ENCODE results near the gene NKAIN2. TPM values are rescaled to one million over a fixed set of nuclear protein-coding genes. Genes with fewer than 3 reads are reported as not detected.

Gene NKAIN2
- total RNA-seq, 1 experiment from 2014 or later: 2.2 TPM

- H3K27ac ChIP-seq (ENCODE audit: low read depth, low read length, poor library complexity, severe bottlenecking): no peak overlapping the region
- TF ChIP-seq CTCF (conservative IDR thresholded peaks at IDR 0.05; ENCODE audit: low read depth, low read length) (no peak), EZH2 (IDR thresholded peaks at IDR 0.05; ENCODE audit: borderline replicate concordance, low read depth, low read length, poor library complexity, severe bottlenecking) (no peak)
- no peaks in the 10 kb centered on the region for H3K36me3 ChIP-seq (ENCODE audit: insufficient read depth, low read length, poor library complexity, severe bottlenecking)
- ChIA-PET POLR2A (ENCODE audit: low non-redundant PET) (no interaction called here), CTCF (no interaction called here)
- no peaks in the 10 kb centered on the region for H3K9me3 ChIP-seq (ENCODE audit: low read depth, low read length, poor library complexity, severe bottlenecking)
- intact Hi-C loops (cut with micrococcal nuclease; ENCODE audit: unreplicated experiment): no loop called here
- no peak for DNase-seq (ENCODE audit: low spot score)
- no peaks in the 10 kb centered on the region for H3K27me3 ChIP-seq (replicated peaks; ENCODE audit: insufficient read depth, low read depth, low read length, poor library complexity)
- no peaks in the 10 kb centered on the region for H3K4me1 ChIP-seq (ENCODE audit: insufficient read depth, low read length, poor library complexity, severe bottlenecking)
- no TSS peak for BruUV-seq (replicated peaks)
- no peak overlapping the region for H3K4me3 ChIP-seq (ENCODE audit: low read depth, low read length, poor library complexity, severe bottlenecking)
Observed at GRCh38 chr6:124743420-124743819, 939.8 kb downstream of the NKAIN2 start.

- Histone ChIP-seq H3K27ac (ENCODE audit: low read depth, low read length, poor library complexity, severe bottlenecking) (no peak overlapping the region), H3K27me3 (replicated peaks; ENCODE audit: insufficient read depth, low read depth, low read length, poor library complexity) (no peaks in the 10 kb centered on the region), H3K4me3 (ENCODE audit: low read depth, low read length, poor library complexity, severe bottlenecking) (no peak overlapping the region), H3K4me1 (ENCODE audit: insufficient read depth, low read length, poor library complexity, severe bottlenecking) (peaks cover under 1% of the 10 kb centered on the region), H3K36me3 (ENCODE audit: insufficient read depth, low read length, poor library complexity, severe bottlenecking) (no peaks in the 10 kb centered on the region), H3K9me3 (ENCODE audit: low read depth, low read length, poor library complexity, severe bottlenecking) (no peaks in the 10 kb centered on the region)
- no TSS peak for BruUV-seq (replicated peaks)
- no peak for DNase-seq (ENCODE audit: low spot score)
- intact Hi-C loops (cut with micrococcal nuclease; ENCODE audit: unreplicated experiment): no loop called here
- POLR2A ChIA-PET (ENCODE audit: low non-redundant PET): no interaction called here
- CTCF ChIA-PET: no interaction called here
- no peak for TF ChIP-seq CTCF (conservative IDR thresholded peaks at IDR 0.05; ENCODE audit: low read depth, low read length)
- TF ChIP-seq EZH2 (IDR thresholded peaks at IDR 0.05; ENCODE audit: borderline replicate concordance, low read depth, low read length, poor library complexity, severe bottlenecking): no peak
Observed at GRCh38 chr6:124747349-124747748, 943.7 kb downstream of the NKAIN2 start.

GRCh38 chr6:124748778-124749177 lies 945.1 kb downstream of the NKAIN2 start:
- H3K4me1 ChIP-seq (ENCODE audit: insufficient read depth, low read length, poor library complexity, severe bottlenecking): peaks cover 14% of the 10 kb centered on the region
- H3K4me3 ChIP-seq (ENCODE audit: low read depth, low read length, poor library complexity, severe bottlenecking): no peak overlapping the region
- no peaks in the 10 kb centered on the region for H3K9me3 ChIP-seq (ENCODE audit: low read depth, low read length, poor library complexity, severe bottlenecking)
- no peak overlapping the region for H3K27ac ChIP-seq (ENCODE audit: low read depth, low read length, poor library complexity, severe bottlenecking)
- CTCF ChIA-PET: no interaction called here
- BruUV-seq (replicated peaks): no TSS peak
- TF ChIP-seq CTCF (conservative IDR thresholded peaks at IDR 0.05; ENCODE audit: low read depth, low read length): no peak
- POLR2A ChIA-PET (ENCODE audit: low non-redundant PET): no interaction called here
- no peaks in the 10 kb centered on the region for H3K27me3 ChIP-seq (replicated peaks; ENCODE audit: insufficient read depth, low read depth, low read length, poor library complexity)
- no peaks in the 10 kb centered on the region for H3K36me3 ChIP-seq (ENCODE audit: insufficient read depth, low read length, poor library complexity, severe bottlenecking)
- DNase-seq (ENCODE audit: low spot score): no peak
- intact Hi-C loops (cut with micrococcal nuclease; ENCODE audit: unreplicated experiment): no loop called here
